ENCODE measurements around the gene KLK13. TPM values are rescaled to one million over a fixed set of nuclear protein-coding genes. Genes with fewer than 3 reads are reported as not detected.

KLK13 gene
- total and polyA plus RNA-seq, 2 experiments from 2014 or later: 0.25 TPM; not detected in 1

DNA sequence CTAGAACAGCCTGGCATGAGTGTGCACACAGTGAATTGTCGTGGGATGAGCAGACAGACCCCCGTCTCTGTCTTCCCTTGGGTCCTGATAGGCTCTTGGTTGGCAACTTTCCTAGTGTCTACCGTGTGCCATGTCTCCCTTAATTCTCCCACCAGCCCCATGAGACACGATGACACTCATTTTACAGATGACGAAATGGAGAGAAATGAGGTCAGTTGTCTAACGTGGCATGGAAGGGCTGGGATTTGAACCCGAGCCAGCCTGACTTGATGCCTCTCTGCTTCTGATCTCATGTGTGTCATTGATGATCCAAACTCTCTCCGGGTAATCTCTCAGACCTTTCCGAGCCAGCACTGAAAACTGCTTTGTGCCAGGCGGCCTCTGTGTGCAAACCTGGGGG lies 26.2 kb upstream of the KLK13 start:
- DNase-seq: peak; percentile 23
- H3K79me2 ChIP-seq (ENCODE audit: insufficient read depth): no peaks in the 10 kb centered on the region
- WGBS, 2 experiments (ENCODE audit: low coverage in 1 of 2, low lambda C conversion rate in 2 of 2, missing lambda C conversion rate in 2 of 2): 65 to 66% methylated on average over 10 of the region's 10 CpGs

DNA sequence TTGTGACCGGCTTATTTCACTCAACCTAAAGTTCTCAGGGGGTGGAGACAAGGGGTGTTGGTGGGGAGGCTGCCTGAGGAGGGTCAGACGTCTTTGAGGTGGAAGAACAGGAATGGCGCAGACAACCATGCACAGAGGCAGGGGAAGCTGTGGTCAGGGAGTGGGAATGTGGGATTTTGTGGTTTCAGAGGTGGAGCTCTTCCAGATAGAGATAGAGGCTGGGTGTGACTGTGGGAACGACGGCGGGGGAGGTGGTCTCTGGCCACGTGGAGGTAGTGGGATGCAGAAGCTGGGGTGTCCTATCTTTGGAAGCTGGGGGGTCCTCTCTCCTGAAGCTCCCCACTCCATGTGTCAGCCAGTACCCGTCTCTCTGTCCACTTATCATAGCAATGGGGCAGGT lies 25.6 kb upstream of the KLK13 start:
- Histone ChIP-seq H3K27me3 (replicated peaks; ENCODE audit: insufficient read depth) (no peaks in the 10 kb centered on the region), H3K4me3 (no peak overlapping the region), H2AFZ (no peak overlapping the region), H3K27ac (no peak overlapping the region), H3F3A (ENCODE audit: insufficient read depth) (no peaks in the 10 kb centered on the region), H3K4me1 (ENCODE audit: insufficient read depth) (no peaks in the 10 kb centered on the region), H3K36me3 (ENCODE audit: low read depth) (no peaks in the 10 kb centered on the region), H4K20me1 (ENCODE audit: insufficient read depth) (no peaks in the 10 kb centered on the region), H3K9ac (no peak overlapping the region), H3K9me2 (ENCODE audit: insufficient read depth) (no peaks in the 10 kb centered on the region), H3K9me3 (ENCODE audit: low read depth) (no peaks in the 10 kb centered on the region), H3K4me2 (ENCODE audit: unreplicated experiment) (no peak overlapping the region), H3K79me2 (ENCODE audit: insufficient read depth) (no peaks in the 10 kb centered on the region)
- no peak for DNase-seq
- WGBS, 2 experiments (ENCODE audit: low coverage in 1 of 2, low lambda C conversion rate in 2 of 2, missing lambda C conversion rate in 2 of 2): 73 to 77% methylated on average over 8 of the region's 8 CpGs
- no peak for TF ChIP-seq EZH2 (IDR thresholded peaks at IDR 0.05; ENCODE audit: insufficient read depth, poor library complexity, severe bottlenecking)
- TF ChIP-seq EZH2phosphoT487 (IDR thresholded peaks at IDR 0.05; ENCODE audit: insufficient read depth, low read depth): no peak
- in situ Hi-C loops (cut with MboI): no loop called here

More for the DNA sequence above, 26.2 kb upstream of the KLK13 start:
- in situ Hi-C loops (cut with MboI): no loop called here
- Histone ChIP-seq H3K9ac (no peak overlapping the region), H3K27me3 (replicated peaks; ENCODE audit: insufficient read depth) (no peaks in the 10 kb centered on the region), H3K36me3 (ENCODE audit: low read depth) (no peaks in the 10 kb centered on the region), H3F3A (ENCODE audit: insufficient read depth) (no peaks in the 10 kb centered on the region), H3K4me1 (ENCODE audit: insufficient read depth) (no peaks in the 10 kb centered on the region), H4K20me1 (ENCODE audit: insufficient read depth) (no peaks in the 10 kb centered on the region), H2AFZ (no peak overlapping the region), H3K9me3 (ENCODE audit: low read depth) (no peaks in the 10 kb centered on the region), H3K4me2 (ENCODE audit: unreplicated experiment) (no peak overlapping the region), H3K9me2 (ENCODE audit: insufficient read depth) (no peaks in the 10 kb centered on the region), H3K4me3 (no peak overlapping the region), H3K27ac (no peak overlapping the region)
- TF ChIP-seq EZH2 (IDR thresholded peaks at IDR 0.05; ENCODE audit: insufficient read depth, poor library complexity, severe bottlenecking) (no peak), EZH2phosphoT487 (IDR thresholded peaks at IDR 0.05; ENCODE audit: insufficient read depth, low read depth) (no peak)

GRCh38 chr19:51089786-51090185 lies 24.9 kb upstream of the KLK13 start:
- H3K9me2 ChIP-seq (ENCODE audit: insufficient read depth): no peaks in the 10 kb centered on the region
- no peaks in the 10 kb centered on the region for H3K79me2 ChIP-seq (ENCODE audit: insufficient read depth)
- H3K27me3 ChIP-seq (replicated peaks; ENCODE audit: insufficient read depth): no peaks in the 10 kb centered on the region
- no peak overlapping the region for H2AFZ ChIP-seq
- no peaks in the 10 kb centered on the region for H3K4me1 ChIP-seq (ENCODE audit: insufficient read depth)
- H3K36me3 ChIP-seq (ENCODE audit: low read depth): no peaks in the 10 kb centered on the region
- no peak for DNase-seq
- H3F3A ChIP-seq (ENCODE audit: insufficient read depth): no peaks in the 10 kb centered on the region
- H3K9me3 ChIP-seq (ENCODE audit: low read depth): no peaks in the 10 kb centered on the region
- no peak overlapping the region for H3K4me2 ChIP-seq (ENCODE audit: unreplicated experiment)
- in situ Hi-C loops (cut with MboI): no loop called here
- TF ChIP-seq EZH2 (IDR thresholded peaks at IDR 0.05; ENCODE audit: insufficient read depth, poor library complexity, severe bottlenecking) (no peak), EZH2phosphoT487 (IDR thresholded peaks at IDR 0.05; ENCODE audit: insufficient read depth, low read depth) (no peak)
- no peak overlapping the region for H3K27ac ChIP-seq
- 87 to 89% methylated on average over 17 of the region's 17 CpGs for WGBS, 2 experiments (ENCODE audit: low coverage in 1 of 2, low lambda C conversion rate in 2 of 2, missing lambda C conversion rate in 2 of 2)
- no peak overlapping the region for H3K4me3 ChIP-seq
- H4K20me1 ChIP-seq (ENCODE audit: insufficient read depth): no peaks in the 10 kb centered on the region
- H3K9ac ChIP-seq: no peak overlapping the region

GRCh38 chr19:51086153-51086850 lies 21.4 kb upstream of the KLK13 start:
- in situ Hi-C loops (cut with MboI): no loop called here
- Histone ChIP-seq H3K9me3 (ENCODE audit: low read depth) (no peaks in the 10 kb centered on the region), H3K9me2 (ENCODE audit: insufficient read depth) (no peaks in the 10 kb centered on the region), H3K27ac (no peak overlapping the region), H3K4me3 (no peak overlapping the region), H3K36me3 (ENCODE audit: low read depth) (no peaks in the 10 kb centered on the region), H3K79me2 (ENCODE audit: insufficient read depth) (no peaks in the 10 kb centered on the region), H4K20me1 (ENCODE audit: insufficient read depth) (no peaks in the 10 kb centered on the region), H3F3A (ENCODE audit: insufficient read depth) (no peaks in the 10 kb centered on the region), H3K4me1 (ENCODE audit: insufficient read depth) (no peaks in the 10 kb centered on the region), H3K27me3 (replicated peaks; ENCODE audit: insufficient read depth) (no peaks in the 10 kb centered on the region), H3K9ac (no peak overlapping the region), H3K4me2 (ENCODE audit: unreplicated experiment) (no peak overlapping the region), H2AFZ (no peak overlapping the region)
- 62 to 69% methylated on average over 16 to 18 of the region's 18 CpGs for whole genome bisulfite sequencing, 2 experiments (ENCODE audit: low coverage in 1 of 2, low lambda C conversion rate in 2 of 2, missing lambda C conversion rate in 2 of 2)
- no peak for DNase-seq
- no peak for TF ChIP-seq EZH2phosphoT487 (IDR thresholded peaks at IDR 0.05; ENCODE audit: insufficient read depth, low read depth)
- no peak for TF ChIP-seq EZH2 (IDR thresholded peaks at IDR 0.05; ENCODE audit: insufficient read depth, poor library complexity, severe bottlenecking)
